GM19467 (cell line): ENCODE results near the gene RNF181.
A peak's percentile ranks its signal among the peaks of the same experiment; 100 is the strongest.
"Not testable (repeated sequence)": the region's sequence is repeated elsewhere in the genome, so short reads cannot be mapped to it uniquely, and the experiment has no call there.

Experiments
- ATAC-seq: cut with Tn5 transposase; IDR thresholded peaks from one replicate; pipeline ENCODE4 v1.9.1; 2021; ENCODE audit warnings: mild to moderate bottlenecking, moderate library complexity; ENCODE audit not compliant: unreplicated experiment

The RNF181 gene

DNA sequence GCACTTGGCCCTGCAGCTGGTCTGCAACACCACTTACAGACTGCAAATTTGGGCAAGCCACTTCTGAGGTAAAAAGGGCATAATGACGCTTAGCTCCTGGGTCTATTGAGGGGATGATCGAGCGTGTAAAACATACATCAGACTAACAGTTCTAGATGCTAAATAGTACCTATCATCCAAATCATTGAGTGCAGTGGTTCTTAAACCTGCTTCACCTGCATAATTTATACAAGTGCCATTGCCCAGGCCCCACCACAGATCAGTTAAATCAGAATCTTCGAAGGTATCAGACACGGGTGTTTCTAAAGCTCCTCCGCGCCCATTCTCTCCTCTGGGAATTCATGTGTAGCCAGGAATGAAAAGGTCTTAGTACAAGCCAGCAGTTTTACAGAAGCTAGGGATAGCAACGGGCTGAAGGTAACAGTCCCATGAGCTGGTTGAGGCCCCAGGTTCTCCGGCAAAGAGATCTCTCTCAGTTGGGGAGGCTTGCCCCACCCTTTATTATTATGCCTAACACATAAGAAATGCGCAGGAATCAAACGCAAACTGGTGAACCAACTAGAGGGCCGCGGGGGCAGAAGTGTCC is 737 bp upstream of the RNF181 start:
- no peak for ATAC-seq

DNA sequence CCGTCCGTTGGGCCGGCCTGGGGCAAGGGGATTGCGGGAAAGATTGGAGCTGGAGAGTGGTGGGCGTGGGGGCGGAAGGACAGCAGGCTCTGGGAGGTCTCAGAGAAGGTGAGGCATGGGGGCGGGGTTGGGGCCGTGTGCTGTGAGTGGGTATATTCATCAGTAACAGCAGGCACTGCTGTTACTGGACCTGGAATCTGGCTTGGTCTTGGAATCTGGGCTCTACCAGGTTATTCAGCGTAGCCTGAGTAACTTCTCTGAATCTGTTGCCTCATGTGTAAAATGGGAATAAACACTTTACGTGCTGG is 435 bp downstream of the RNF181 start:
- ATAC-seq = no peak

DNA sequence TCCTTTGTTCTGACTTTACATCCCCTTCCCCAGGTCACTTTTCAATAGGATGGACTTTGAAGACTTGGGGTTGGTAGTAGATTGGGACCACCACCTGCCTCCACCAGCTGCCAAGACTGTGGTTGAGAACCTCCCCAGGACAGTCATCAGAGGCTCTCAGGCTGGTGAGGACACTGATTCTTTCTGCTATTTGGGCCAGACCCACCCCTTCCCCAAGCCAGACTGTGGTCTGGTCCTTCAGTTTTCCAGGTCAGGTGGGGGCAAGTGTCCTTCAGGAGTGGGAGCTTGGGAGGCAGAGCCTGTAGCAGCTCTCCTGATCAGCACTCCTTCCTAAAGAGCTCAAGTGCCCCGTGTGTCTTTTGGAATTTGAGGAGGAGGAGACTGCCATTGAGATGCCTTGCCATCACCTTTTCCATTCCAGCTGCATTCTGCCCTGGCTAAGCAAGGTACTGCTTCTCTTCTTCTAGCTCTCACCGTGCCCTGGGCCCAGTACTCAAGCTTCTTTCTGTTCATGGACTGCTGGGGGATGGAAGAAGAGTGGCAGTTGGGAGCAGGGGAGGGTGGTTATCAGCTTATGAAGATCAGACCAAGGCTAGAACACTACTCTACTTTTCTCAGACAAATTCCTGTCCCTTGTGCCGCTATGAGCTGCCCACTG is 1.1 kb downstream of the RNF181 start:
- no peak for ATAC-seq

DNA sequence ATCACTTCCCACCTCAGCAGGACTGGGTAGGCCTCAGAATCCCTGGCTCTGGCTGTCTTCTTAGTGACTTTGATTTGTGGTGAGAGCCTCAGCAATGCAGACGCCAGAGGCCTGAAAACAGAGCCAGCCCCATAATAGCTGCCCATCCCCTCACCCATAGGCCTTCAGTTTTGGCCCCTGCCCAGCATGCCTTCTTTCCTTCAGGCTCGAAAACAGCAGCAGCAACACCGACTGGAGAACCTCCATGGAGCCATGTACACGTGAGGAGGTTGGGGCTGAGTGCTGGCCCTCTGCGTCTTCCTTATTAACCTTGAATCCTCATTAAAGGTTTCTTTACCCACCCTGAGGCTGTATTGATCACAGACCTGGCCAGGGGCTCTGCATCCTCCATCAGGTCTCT is 1.7 kb downstream of the RNF181 start:
- no peak for ATAC-seq

DNA sequence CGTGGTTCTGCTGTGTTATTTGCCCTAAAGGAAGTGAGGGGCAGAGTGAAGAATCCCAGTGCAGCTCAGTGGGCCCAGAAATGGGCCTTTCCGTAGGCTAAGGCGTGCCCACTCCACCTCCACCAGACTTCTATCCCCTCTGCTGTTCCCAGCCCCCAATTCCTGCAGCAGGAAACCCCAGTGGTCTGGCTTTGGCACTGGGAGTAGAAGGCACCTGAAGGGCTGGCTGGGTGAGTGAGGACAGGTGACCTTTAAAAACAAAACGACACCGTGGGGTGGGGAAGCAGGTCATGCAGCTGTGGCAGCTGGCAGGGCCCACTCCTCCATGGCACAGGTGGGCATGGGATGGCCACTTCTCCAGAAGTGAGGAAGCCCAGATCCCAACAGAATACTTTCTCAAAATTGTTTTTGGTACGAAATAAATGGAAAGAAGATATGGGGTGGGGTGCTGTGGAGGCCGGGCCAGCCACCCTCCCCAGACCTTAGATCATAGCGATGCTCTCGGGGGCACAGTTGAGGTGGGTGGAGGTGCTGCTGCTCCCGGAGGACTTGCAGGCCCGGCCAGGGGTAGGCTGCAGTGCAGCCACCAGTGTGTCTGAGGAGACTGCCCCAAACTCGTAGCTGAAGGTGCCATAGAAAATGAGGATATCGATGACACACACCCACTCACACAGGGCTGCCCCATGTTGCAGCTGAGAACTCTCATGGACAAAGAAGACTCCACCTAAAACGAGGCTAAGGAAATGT is 3.2 kb downstream of the RNF181 start:
- no peak for ATAC-seq

DNA sequence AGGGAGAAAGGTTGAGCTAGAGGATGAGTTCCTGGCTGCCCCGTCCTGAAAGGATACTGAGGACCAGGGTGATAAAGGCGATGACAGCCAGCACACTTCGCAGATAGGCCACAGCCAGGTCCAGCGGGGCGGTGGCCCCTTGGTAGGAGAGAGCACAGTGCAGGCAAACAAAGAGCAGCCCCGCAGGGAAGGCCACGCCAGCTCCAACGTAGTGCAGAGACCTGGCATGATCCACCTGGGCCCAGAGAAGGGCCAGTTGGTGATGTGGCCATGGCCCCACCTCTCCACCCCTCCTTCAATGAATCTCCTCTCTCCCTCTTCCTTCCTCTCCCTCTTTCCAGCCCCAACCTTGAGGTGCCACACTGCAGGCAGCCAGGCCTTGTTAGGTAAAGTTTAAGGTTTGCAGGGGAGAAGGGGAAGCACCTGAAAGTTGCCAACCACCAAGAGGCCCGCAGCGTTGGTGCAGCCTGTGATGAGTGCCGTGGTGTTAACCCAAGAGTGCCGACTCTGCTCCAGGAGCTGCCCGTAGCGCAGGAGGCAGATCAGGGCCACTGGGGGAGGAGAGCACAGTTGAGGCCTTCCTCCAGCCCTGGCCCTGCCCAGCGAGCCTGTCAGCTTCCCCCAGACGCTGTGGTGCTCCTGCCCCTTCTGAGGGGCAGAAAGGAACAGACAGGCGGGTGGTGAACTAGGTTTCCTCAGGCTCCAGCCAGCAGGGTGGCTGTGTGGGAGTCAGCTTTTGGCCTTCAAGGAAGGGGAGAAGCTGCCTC is 4.1 kb downstream of the RNF181 start:
- ATAC-seq = no peak

DNA sequence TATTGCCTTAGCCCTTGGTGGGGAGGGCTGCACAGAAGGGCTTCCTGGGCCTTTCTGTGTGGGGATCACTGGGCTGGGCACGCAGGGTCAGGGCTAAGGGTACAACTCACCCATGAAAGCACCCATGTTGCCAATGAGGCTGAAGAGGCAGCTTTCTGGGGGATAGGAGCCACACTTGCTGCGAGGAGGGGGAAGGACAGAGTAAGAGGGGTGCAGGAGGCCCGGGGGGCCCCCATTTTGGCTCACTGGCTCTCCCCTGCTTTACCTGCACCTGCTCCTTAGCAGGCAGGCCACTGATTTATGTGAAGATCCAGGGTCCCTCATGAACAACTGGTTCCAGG is 4.7 kb downstream of the RNF181 start:
- ATAC-seq = no peak

DNA sequence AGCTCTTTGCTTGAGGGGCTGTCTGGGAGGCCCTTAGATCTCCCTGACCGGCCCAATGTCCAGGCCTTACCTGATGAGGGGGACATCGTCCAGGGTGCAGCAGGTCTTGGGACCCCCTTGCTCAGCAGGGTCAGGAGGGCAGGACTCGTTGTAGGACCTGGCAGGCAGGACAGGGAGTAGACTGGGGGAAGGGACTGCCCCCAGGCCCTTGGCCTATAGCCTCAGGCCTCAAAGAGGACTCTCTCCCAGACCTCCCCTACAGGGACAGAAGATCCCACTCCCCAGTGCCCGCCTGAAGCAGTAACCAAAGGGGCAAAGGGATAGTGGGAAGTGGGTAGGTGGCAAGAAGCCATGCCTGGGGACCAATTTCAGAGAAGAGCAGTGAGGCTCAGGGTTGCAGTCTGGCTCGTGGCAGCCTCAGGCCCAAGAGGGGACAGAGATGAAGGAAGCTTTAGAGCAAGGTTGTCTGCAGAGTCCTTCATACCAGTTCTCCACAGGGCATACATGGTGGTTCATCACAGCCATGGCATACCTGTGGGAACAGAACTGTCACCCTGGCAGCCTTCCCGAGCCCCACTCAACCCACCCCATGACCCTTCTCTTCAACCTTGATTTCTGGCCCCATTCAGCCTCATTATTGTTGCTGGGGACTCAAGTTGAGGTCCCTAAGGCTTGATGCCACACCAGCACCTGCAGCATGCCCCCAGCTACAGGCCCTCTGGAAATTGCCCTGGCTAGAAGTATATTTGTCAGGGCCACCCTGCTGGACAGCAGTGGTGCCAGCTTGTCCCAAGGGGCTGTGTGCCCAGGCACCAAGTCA is 5.6 kb downstream of the RNF181 start:
- no peak for ATAC-seq

DNA sequence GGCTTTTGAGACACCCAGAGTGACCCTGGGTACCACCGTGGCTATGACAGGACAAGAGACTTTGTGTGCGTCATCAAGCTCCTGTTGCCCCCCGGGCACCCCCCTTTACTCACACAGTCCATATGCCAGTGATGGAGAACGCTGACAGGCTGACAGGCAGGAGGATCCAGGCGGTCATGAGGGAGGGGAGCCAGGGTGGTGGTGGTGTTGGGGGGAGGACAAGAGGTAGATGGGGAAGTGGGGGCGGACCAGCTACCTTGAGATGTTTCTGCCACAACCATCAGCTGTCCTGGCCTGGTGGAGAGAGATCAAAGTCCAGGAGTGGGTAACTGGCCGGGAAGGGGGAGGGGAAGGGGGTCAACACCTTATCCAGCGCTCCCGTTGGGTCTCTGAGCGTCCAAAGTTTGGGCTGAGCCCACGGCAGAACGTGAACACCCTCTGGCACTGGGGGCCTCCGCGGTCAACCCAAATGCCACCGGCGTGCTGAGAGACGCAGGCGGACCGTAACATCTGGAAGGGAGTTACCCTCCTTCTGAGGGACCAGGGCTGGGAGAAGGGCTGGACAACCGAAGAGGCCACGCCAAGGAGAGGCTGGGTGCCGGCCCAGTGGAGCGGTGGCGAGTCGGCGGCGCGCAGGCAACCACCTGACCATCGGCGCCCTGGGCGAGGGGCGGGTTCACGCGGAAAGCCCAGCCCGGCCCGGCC is 6.4 kb downstream of the RNF181 start:
- peak; percentile 28 for ATAC-seq

DNA sequence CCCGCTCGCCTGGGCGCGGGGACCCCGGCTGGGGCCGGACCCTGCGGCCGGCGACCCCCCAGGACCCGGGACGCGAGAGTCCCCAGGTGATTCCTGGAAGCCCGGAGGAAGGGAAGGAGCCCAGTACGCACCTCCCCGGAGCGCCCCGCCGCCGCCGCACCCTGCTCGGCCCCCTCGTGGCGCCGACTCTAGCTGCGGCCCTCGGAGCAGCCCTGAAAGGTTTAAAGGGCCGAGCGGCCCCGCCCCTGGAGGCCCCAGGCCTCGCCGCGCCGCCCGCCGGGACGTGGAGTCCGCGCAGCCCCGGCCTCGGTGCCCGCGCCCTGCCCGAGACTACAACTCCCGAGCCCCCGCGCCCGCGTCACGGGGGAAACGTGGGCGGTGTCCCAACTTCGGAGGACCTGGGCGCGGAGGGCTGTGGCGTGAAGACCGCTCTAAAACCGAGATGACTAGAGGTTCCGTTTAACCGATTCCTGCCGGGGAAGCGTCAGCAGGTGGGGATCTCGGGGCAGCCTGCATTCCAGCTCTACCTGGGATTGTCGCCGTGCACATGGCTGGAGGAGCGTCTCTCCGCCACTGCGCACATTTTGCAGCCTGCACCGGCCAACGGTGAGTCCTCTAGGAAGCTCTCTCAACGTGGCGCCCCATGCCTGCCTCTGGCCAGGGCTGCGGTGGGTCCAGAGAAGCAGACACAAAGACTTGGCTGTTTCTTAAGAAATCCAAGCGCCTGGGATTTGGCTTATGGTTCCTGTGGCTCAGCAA is 7.1 kb downstream of the RNF181 start, which contains the start of gene TMEM150A:
TSS of gene TMEM150A (minus strand) at position 223 of the 759 bp plus-strand sequence. CDS start 750 bp downstream, outside the sequence.
- ATAC-seq = peak; percentile 89

DNA sequence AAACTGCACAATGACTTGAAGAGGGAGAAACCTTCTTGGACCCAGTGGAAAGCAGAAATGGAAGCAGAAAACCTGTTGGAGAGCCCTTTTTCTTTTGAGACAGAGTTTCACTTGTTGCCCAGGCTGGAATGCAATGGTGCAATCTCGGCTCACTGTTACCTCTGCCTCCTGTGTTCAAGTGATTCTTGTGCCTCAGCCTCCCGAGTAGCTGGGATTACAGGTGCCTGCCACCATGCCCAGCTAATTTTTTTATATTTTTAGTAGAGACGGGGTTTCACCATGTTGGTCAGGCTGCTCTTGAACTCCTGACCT is 8.5 kb downstream of the RNF181 start:
- not testable (repeated sequence) for ATAC-seq

DNA sequence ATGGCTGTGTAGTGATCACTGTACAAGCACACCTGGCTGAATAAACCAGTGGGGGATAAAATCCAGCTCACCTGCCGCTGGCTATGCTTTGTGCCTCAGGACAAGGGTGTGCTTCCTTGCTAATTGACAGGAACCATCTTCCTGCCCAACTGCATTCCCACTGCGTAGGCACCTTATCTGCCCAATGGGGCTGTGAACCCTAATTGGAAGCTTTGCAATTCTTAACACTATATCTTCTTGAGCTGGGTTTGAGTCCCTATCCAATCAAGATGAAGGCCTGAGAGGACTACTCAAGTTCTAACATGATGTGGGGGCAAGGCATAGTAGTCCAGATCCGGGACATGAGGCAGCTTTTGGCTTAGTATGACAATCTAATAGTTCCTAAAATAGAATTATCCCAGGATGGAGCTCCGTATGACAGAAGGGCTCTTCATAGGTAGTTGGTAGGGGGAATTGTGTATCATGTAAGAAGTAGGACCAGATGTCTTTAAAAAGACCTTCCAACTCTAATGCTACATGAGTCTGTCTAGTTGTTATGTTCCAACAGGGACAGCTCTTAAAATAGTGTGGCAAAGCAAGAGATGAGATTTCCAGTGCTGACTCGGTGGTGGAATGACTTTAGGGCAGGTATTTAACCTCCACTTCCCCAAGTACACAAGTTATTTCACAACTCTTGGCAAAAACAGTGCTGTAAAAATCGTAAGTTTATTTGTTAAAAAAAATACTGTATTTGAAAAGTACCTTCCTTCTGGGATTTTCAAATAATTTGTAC is 9.2 kb downstream of the RNF181 start:
- ATAC-seq = no peak

DNA sequence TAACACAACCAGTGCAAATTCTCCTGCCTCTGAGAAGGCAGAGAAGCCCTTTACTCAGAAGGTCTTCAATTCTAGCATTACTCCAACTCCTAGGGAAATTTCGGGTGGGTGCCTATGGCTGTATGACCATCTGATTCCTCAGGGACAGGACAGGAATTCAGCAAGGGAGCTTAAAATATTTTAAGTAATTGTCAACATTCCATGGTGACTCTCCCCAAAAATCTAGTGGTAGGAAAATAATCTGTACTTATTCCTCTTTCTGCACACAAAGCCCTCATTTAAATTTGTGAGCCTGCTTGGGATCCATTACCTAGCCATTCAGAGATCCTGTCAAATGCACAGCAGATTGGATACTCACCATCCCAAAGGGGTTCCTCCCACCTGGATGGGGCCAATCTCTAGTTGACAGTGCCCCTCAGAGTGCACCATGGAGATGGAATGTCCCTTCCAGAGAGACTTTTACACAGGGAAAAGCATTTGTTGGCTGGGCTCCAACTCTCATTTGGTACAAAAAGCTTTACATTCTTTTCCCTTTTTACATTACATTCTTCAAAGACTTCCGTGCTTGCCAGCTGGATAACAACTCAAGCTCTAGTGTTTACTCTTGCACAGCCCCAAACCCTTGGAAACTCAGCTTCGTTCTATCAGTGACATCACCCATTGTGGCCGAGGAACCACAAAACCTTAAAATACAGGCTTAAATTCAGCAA is 10.0 kb downstream of the RNF181 start:
- no peak for ATAC-seq

DNA sequence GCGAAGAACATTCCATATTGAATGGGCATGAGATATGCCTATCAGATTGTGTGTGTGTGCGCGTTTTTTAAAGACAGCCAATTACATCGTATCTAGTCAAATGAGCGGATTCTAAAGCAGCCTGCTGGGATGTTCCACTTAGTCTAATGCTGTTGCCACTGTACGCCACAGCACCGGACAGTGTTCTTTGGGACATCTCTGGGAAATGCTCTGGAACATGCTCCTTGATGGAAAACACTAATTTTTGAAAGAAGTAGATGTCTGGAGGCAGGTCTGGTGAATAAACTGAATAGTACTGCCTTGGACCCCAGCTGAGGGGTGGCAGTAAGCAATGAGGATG is 10.5 kb downstream of the RNF181 start:
- ATAC-seq = no peak

DNA sequence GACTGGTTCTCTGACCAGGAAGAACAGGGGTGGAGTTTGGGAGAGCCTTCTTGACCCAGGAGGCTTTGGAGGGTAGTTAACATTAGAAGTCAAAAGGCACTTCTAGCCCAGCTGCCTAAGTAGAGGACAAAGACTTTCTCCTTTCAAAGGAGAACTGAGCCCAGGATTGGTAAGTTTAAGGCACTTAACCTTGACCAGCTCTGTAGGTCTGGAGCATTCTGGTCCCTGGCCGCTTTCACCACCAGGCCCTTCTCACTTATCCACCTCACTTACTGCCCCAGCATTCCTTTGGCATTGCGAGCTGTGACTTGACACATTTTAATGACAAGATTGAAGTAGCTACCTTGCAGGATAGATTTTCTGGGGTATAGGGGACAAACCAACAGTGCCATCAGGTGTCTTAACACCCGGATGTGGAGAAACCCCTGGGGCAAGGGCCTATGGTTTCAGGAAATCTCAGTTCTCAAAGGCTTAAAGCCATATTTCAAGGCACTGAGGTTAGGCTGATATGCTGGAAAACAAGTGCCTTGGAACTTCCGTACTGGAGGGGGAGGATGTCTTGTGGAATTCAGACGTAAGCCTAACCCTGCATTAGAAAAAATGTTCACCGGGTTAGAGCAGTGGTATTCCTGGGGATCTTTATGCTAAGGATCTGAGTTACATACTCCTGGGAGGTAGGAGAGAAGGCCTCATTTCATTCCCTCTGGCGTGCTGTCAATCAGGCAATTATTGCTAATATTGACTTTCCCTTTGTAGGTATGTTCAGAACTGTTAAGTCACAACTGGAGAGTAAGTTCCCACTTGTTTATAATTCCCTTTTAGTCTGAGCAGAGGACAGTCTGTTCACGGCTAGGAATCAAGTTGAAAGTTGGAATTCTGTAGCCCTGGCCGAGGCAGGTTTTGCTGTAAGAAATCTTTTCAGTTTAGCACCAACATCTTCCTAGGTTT is 12.0 kb downstream of the RNF181 start:
- no peak for ATAC-seq

DNA sequence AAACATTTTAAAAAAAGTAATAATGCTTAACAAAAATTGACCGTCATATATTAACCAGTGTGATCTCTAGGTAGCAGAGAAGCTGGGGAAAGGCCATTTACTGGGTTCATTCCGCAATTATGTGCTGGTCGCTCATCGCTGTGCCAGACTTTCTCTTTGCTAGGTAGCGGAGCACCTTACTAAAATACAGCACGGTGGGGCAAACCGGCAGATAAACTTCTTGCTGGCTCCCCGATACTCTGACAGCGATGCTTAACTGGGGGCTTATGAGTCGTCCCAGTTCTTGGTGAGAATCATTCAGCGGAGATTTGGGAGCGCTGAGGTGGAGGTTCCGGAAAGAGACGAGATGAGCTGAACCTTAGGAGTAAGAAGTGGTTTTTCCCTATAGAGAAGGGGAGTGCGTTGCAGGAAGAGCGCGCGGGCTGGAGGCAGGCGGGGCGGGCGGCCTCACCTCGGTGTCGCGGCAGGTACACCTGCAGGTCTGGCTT is 15.7 kb downstream of the RNF181 start:
- no peak for ATAC-seq
